Stimulated activated CD4-positive, alpha-beta T cell treated with anti-CD3 and anti-CD28 coated beads, TNF-alpha, amount 100 ng/mL, for 4 hours (primary cell): ENCODE results near the gene ATN1.

ENCODE experiments used
- DNase-seq, 3 experiments: peaks; one replicate each; pipeline ENCODE4 v3.0.0-alpha.2; 2020; ENCODE audit warnings: low read depth in 3 of 3

The ATN1 gene

GRCh38 chr12:6975297-6976032, 47.7 kb downstream of the ATN1 start:
- no peak for DNase-seq

- DNase-seq, result no peak
These were observed 49.9 kb downstream of the ATN1 start for GRCh38 chr12:6977653-6978052.

GRCh38 chr12:6978188-6978587, 50.4 kb downstream of the ATN1 start:
- no peak for DNase-seq

- no peak for DNase-seq
These were observed 50.9 kb downstream of the ATN1 start for GRCh38 chr12:6978611-6979011.

GRCh38 chr12:6979021-6979420, 51.3 kb downstream of the ATN1 start:
- no peak for DNase-seq

- no peak for DNase-seq
These were observed 51.7 kb downstream of the ATN1 start for GRCh38 chr12:6979453-6979852.

GRCh38 chr12:6980075-6980474, 52.3 kb downstream of the ATN1 start:
- no peak for DNase-seq

- DNase-seq, result no peak
These were observed 53.0 kb downstream of the ATN1 start for GRCh38 chr12:6980740-6981139.

- DNase-seq, result no peak
These were observed 53.6 kb downstream of the ATN1 start for GRCh38 chr12:6981152-6982052.

- DNase-seq, result no peak
These were observed 54.8 kb downstream of the ATN1 start for GRCh38 chr12:6982532-6982931.

- DNase-seq, result no peak
These were observed 60.3 kb downstream of the ATN1 start for GRCh38 chr12:6987956-6988553.
